ENCODE measurements around the gene DPYSL4. TPM values are rescaled to one million over a fixed set of nuclear protein-coding genes. Genes with fewer than 3 reads are reported as not detected.

DPYSL4 gene
- total RNA-seq, 4 donors from 2014 or later = 1.5 to 5.0 TPM; not detected in 2

DNA sequence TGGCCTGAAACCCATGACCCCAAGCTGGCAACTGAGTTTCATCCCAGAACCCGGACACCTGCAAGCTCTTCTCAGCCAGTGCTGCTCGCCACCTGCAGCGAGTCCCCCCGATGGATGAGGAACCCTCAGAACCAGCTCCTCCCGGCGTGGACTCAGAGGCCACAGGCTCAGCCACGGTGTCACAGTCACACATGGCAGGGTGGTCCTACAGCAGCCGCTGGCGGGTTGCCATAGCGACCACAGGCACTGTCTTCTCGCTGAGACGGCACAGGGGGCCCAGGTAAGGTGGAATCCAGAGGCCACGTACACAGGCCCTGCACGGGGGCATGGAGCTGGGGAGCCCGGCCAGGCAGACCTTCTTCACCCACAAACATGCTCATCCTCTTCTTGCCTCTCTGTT is 53.4 kb downstream of the DPYSL4 start:
- no peaks in the 10 kb centered on the region for H3K9me3 ChIP-seq
- no peaks in the 10 kb centered on the region for H3K27me3 ChIP-seq
- intact Hi-C loops (cut with DNase I; ENCODE audit: low total_unique reads) = no loop called here
- no peaks in the 10 kb centered on the region for H3K4me1 ChIP-seq
- no peaks in the 10 kb centered on the region for H3K36me3 ChIP-seq
- H3K27ac ChIP-seq = no peak overlapping the region
- no peak for DNase-seq
- H3K4me3 ChIP-seq = no peak overlapping the region
- TF ChIP-seq, protein P1, sequence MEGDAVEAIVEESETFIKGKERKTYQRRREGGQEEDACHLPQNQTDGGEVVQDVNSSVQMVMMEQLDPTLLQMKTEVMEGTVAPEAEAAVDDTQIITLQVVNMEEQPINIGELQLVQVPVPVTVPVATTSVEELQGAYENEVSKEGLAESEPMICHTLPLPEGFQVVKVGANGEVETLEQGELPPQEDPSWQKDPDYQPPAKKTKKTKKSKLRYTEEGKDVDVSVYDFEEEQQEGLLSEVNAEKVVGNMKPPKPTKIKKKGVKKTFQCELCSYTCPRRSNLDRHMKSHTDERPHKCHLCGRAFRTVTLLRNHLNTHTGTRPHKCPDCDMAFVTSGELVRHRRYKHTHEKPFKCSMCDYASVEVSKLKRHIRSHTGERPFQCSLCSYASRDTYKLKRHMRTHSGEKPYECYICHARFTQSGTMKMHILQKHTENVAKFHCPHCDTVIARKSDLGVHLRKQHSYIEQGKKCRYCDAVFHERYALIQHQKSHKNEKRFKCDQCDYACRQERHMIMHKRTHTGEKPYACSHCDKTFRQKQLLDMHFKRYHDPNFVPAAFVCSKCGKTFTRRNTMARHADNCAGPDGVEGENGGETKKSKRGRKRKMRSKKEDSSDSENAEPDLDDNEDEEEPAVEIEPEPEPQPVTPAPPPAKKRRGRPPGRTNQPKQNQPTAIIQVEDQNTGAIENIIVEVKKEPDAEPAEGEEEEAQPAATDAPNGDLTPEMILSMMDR (IDR thresholded peaks at IDR 0.05) = no peak
- TF ChIP-seq POLR2A (IDR thresholded peaks at IDR 0.05) = no peak

DNA sequence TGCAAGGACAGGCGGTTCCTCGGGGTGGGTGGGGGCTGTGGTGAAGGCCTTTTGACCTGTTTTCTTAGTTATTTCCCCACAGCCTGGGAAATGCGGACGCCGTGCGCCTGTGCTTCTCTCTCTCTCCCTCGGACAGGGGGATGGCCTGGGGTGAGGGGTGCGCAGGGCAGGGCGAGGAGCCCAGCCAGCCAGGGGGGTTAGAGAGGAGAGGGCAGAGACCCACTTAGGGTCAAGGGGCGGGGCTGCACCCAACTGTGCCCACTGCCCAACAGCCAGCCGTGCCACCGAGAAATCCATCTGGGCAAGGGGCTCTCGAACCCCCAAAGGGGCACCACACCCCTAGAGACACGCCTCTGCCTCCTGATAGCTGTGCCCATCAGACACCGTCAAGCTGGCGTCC is 53.8 kb downstream of the DPYSL4 start:
- H3K4me1 ChIP-seq = no peaks in the 10 kb centered on the region

DNA sequence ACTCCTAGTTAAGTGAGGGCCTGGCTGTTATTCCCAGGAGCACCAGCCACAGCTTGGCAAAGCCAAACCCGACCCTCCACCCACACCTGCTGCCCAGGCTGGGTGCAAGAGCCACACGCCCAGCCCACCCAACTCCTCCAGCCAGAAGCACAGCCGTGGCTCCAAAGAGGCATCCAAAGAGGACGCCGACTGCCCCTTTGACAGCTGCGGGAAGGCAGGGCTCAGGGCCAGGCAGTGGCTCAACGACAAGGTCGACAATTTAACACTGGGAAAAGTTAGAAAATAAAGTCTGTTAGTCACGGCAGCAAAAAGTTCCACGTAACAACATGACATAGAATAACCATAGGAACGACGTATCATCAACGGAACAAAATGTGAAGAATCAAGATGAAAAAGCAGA is 54.3 kb downstream of the DPYSL4 start:
- TF ChIP-seq, protein P1 (IDR thresholded peaks at IDR 0.05) = no peak
- TF ChIP-seq POLR2A (IDR thresholded peaks at IDR 0.05) = no peak
- H3K9me3 ChIP-seq = no peaks in the 10 kb centered on the region
- no peak overlapping the region for H3K4me3 ChIP-seq
- no peaks in the 10 kb centered on the region for H3K36me3 ChIP-seq
- intact Hi-C loops (cut with DNase I; ENCODE audit: low total_unique reads) = no loop called here
- H3K27ac ChIP-seq = no peak overlapping the region
- H3K4me1 ChIP-seq = no peaks in the 10 kb centered on the region
- H3K27me3 ChIP-seq = no peaks in the 10 kb centered on the region
- no peak for DNase-seq

More for the DNA sequence above, 53.8 kb downstream of the DPYSL4 start:
- no peaks in the 10 kb centered on the region for H3K36me3 ChIP-seq
- intact Hi-C loops (cut with DNase I; ENCODE audit: low total_unique reads) = no loop called here
- no peak overlapping the region for H3K4me3 ChIP-seq
- DNase-seq = no peak
- H3K27ac ChIP-seq = no peak overlapping the region
- no peaks in the 10 kb centered on the region for H3K27me3 ChIP-seq
- no peaks in the 10 kb centered on the region for H3K9me3 ChIP-seq
- no peak for TF ChIP-seq POLR2A (IDR thresholded peaks at IDR 0.05)
- TF ChIP-seq, protein P1 (IDR thresholded peaks at IDR 0.05) = no peak

DNA sequence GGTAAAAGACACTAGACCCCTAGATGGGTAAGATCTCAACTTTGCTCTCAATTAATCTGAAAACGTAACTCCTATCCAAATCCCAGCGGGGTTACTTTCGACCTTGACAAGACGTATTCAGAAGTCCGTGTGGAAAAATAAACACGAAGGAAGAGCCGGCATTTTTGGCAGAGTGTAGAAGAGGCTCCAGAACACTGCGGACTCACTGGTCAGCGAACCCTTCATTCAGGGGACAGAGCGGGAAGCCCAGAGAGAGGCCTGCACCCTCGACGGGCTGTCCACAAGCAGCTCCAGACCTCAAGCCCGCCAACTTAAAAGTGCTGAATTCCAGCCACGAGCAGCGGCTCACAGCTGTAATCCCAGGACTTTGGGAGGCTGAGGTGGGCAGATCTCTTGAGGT is 54.7 kb downstream of the DPYSL4 start:
- TF ChIP-seq POLR2A (IDR thresholded peaks at IDR 0.05) = no peak
- TF ChIP-seq, protein P1 (IDR thresholded peaks at IDR 0.05) = no peak
- no peaks in the 10 kb centered on the region for H3K27me3 ChIP-seq
- intact Hi-C loops (cut with DNase I; ENCODE audit: low total_unique reads) = no loop called here
- H3K9me3 ChIP-seq = no peaks in the 10 kb centered on the region
- no peaks in the 10 kb centered on the region for H3K36me3 ChIP-seq
- DNase-seq = no peak
- H3K4me3 ChIP-seq = no peak overlapping the region
- no peak overlapping the region for H3K27ac ChIP-seq
- no peaks in the 10 kb centered on the region for H3K4me1 ChIP-seq

DNA sequence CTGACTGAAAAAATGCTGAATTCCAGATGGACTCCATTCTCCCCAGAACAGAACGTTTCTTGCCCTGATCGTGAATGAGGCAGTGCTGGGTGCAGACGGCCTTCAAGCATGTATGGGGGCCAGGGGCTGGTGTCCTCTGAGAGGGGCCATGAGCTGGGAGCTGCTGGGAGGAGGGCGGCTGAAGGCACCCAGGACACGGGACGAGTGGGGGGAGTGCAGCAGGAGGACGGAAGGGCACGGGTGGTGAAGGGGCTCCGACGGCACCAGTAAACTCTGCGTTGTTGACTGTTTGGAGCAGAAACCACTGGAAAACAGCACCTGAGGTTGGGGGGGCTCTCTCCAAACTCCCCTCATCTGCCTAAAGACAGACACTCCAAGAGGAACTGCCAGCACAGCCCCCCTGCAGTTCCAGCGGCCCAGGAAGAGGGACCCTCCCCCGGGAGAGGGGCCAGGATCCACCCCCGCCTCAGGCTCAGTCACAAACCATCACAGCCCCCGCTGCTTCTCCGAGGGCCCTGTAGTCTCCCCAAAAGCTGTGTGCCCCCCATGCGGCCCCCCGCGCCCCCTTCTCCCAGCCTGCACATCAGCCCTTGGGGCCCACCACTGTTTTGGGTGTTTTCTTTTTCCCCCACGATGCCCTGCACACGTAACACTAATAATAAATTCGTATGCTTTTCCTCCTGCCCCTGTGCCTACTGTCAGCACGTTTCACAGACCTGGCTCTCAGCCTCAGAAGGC is 55.5 kb downstream of the DPYSL4 start:
- intact Hi-C loops (cut with DNase I; ENCODE audit: low total_unique reads) = no loop called here
- no peaks in the 10 kb centered on the region for H3K27me3 ChIP-seq
- H3K4me3 ChIP-seq = no peak overlapping the region
- H3K4me1 ChIP-seq = no peaks in the 10 kb centered on the region
- H3K27ac ChIP-seq = no peak overlapping the region
- H3K36me3 ChIP-seq = no peaks in the 10 kb centered on the region
- no peak for DNase-seq
- no peak for TF ChIP-seq POLR2A (IDR thresholded peaks at IDR 0.05)
- no peaks in the 10 kb centered on the region for H3K9me3 ChIP-seq
